GM12873 (cell line): ENCODE data around the gene CELA3A.

ENCODE experiments used
- TF ChIP-seq, protein P1 (sequence below): IDR thresholded peaks from 2 replicates; pipeline ENCODE4 v1.5.1; 2012; ENCODE audit warnings: low read depth, mild to moderate bottlenecking, moderate library complexity, low read length, control low read depth; ENCODE audit not compliant: insufficient read depth; ENCODE audit errors: missing control alignments

CELA3A gene

DNA sequence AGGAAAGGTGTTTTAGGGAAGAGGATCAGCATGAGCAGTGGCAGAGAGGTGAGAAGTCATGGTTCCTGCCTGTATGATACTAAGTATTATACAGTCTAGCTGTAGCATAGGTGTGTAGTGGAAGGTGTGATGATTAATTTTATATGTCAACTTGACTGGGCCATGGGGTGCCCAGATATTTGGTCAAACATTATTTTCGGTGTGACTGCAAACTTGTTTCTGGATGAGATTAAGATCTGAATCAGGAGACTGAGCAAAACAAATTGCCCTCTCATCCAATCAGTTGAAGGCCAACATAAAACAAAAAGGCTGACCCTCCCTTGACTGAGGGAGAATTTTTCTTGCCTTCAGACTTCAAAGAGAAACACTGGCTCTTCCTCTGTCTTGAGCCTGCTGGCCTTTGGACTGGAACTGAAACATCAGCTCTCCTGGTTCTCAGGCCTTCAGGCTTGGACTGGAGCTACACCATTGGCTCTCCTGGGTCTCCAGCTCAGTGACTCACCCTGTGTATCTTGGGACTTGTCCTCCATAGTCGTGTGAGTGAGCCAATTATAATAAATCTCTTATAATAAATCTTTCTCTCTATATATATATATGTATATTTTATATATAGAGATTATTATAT lies 44.3 kb downstream of the CELA3A start:
- TF ChIP-seq, protein P1, sequence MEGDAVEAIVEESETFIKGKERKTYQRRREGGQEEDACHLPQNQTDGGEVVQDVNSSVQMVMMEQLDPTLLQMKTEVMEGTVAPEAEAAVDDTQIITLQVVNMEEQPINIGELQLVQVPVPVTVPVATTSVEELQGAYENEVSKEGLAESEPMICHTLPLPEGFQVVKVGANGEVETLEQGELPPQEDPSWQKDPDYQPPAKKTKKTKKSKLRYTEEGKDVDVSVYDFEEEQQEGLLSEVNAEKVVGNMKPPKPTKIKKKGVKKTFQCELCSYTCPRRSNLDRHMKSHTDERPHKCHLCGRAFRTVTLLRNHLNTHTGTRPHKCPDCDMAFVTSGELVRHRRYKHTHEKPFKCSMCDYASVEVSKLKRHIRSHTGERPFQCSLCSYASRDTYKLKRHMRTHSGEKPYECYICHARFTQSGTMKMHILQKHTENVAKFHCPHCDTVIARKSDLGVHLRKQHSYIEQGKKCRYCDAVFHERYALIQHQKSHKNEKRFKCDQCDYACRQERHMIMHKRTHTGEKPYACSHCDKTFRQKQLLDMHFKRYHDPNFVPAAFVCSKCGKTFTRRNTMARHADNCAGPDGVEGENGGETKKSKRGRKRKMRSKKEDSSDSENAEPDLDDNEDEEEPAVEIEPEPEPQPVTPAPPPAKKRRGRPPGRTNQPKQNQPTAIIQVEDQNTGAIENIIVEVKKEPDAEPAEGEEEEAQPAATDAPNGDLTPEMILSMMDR = no peak

DNA sequence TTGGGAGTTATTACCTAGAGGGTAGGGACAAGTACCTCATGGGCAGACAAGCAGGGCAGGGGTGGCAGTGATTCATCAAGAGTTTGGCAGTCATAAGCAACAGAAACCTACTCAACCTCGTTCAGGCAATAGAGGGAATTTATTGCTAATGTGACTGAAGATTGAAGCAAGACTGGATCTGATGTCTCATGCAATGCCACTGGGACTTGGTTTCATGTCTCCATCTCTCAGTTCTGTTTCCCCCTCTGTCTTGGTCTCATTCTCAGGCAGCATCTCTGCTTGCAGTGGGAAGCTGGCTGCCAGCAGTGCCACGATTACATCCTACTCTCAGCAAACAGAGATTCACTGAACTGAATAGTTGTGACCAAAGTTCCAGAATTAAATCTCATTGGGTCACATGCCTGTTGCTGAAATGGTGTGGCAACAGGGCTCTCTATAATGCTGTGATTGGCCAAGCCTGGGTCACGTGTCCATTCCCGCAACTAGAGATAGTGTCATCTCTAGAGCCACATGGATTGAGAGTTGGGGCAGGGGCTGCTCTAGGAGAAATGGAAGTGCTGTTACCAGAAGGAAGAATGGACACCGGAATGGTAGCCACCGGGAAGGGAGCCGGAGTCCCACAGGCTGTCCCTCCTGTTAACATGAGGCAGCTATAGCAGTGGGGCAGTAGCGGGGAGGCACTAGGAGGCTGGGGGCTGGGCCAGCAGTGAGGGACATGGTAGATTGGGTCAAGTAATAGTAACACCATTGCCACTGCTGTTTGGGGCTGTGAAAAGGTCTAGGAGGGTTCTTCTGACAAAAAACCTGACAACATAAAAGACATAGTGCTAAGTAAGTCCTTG lies 47.1 kb downstream of the CELA3A start:
- TF ChIP-seq, protein P1 = no peak

- TF ChIP-seq, protein P1 = no peak
Observed at GRCh38 chr1:22050330-22050729, 48.9 kb downstream of the CELA3A start.

DNA sequence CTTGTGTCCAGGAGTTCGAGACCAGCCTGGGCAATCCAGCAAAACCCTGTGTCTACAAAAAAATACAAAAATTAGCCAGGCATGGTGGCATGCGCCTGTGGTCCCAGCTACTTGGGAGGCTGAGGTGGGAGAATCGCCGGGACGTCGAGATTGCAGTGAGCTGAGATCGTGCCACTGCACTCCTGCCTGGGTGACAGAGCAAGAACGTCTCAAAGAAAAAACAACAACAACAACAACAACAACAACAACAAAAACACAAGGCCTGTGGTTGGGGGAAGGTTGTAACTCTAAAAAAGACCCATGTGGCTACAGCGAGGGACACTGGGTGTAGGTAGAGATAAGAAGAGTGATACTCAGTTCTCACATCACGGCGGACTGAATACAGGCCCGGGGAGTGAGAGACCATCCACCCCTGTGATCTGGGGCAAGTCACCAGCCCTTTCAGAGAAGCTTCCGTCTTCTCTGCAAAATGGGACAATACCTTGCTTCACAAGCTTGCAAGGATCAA lies 50.2 kb downstream of the CELA3A start:
- TF ChIP-seq, protein P1 = no peak

DNA sequence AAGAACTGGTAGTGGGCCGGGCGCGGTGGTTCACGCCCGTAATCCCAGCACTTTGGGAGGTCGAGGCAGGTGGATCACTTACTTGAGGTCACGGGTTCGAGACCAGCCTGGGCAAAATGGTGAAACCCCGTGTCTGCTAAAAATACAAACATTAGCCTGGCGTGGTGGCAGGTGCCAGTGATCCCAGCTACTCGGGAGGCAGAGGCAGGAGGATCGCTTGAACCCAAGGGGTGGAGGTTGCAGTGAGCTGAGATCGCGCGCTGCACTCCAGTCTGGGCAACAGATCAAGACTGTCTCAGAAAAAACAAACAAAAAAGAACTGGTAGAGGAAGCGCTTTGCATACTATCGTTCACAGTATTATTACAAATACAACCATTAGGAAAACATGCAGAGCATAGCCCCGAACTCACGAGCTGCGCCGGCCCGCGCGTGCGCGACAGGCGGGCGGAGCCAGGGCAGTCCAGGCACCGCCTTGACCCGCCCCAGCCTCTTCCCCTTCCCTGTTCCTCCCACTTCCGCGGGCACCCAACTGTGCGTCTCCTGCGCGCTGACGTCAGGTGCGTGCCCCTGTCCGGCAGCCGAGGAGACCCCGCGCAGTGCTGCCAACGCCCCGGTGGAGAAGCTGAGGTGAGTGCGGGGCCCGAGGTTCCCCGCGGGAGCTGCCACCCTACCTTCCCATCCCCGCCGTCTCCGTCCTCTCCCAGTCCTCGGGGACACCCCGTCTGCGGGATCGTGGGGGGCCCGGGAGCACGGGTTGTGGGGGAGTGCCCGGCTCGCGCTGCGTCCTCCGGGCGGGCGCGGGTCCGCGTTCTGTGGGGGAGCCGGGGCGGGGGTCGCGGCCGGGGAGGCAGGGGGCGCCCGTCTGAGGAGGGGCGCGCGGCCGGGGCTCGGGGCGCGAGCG lies 50.9 kb downstream of the CELA3A start, which contains the start of gene CDC42:
TSS of gene CDC42 (plus strand) at position 595 of the 902 bp plus-strand sequence. CDS start 25,770 bp downstream, outside the sequence.
- TF ChIP-seq, protein P1 = no peak

GRCh38 chr1:22053017-22053860 lies 51.8 kb downstream of the CELA3A start:
- TF ChIP-seq, protein P1 = no peak
